ENCODE measurements around the gene SLCO3A1. TPM values are rescaled to one million over a fixed set of nuclear protein-coding genes. Genes with fewer than 3 reads are reported as not detected.

Gene SLCO3A1
- total RNA-seq, 1 donor from 2014 or later = 42.3 TPM

GRCh38 chr15:92097474-92098178 lies 244.1 kb downstream of the SLCO3A1 start:
- DNase-seq (ENCODE audit: low spot score) = peak; percentile 53

- no peak for DNase-seq (ENCODE audit: low spot score)
Measured at GRCh38 chr15:92098869-92099268, 245.4 kb downstream of the SLCO3A1 start.

GRCh38 chr15:92100301-92100700 lies 246.8 kb downstream of the SLCO3A1 start:
- DNase-seq (ENCODE audit: low spot score) = no peak

GRCh38 chr15:92100751-92101150 lies 247.2 kb downstream of the SLCO3A1 start:
- DNase-seq (ENCODE audit: low spot score) = no peak

- no peak for DNase-seq (ENCODE audit: low spot score)
Measured at GRCh38 chr15:92101708-92102394, 248.3 kb downstream of the SLCO3A1 start.

GRCh38 chr15:92102395-92102755 lies 248.9 kb downstream of the SLCO3A1 start:
- DNase-seq (ENCODE audit: low spot score) = no peak

GRCh38 chr15:92104072-92104471 lies 250.6 kb downstream of the SLCO3A1 start:
- no peak for DNase-seq (ENCODE audit: low spot score)

GRCh38 chr15:92105611-92106010 lies 252.1 kb downstream of the SLCO3A1 start:
- DNase-seq (ENCODE audit: low spot score) = no peak

- no peak for DNase-seq (ENCODE audit: low spot score)
Measured at GRCh38 chr15:92107510-92107909, 254.0 kb downstream of the SLCO3A1 start.

- no peak for DNase-seq (ENCODE audit: low spot score)
Measured at GRCh38 chr15:92109191-92109873, 255.8 kb downstream of the SLCO3A1 start.

GRCh38 chr15:92111291-92111690 lies 257.8 kb downstream of the SLCO3A1 start:
- DNase-seq (ENCODE audit: low spot score) = no peak

GRCh38 chr15:92111751-92112150 lies 258.2 kb downstream of the SLCO3A1 start:
- no peak for DNase-seq (ENCODE audit: low spot score)

- DNase-seq (ENCODE audit: low spot score) = no peak
Measured at GRCh38 chr15:92112180-92112579, 258.7 kb downstream of the SLCO3A1 start.

- DNase-seq (ENCODE audit: low spot score) = no peak
Measured at GRCh38 chr15:92112711-92113110, 259.2 kb downstream of the SLCO3A1 start.

GRCh38 chr15:92113832-92114231 lies 260.3 kb downstream of the SLCO3A1 start:
- no peak for DNase-seq (ENCODE audit: low spot score)

GRCh38 chr15:92115834-92116233 lies 262.3 kb downstream of the SLCO3A1 start:
- DNase-seq (ENCODE audit: low spot score) = no peak

GRCh38 chr15:92116330-92116729 lies 262.8 kb downstream of the SLCO3A1 start:
- DNase-seq (ENCODE audit: low spot score) = no peak

GRCh38 chr15:92117261-92117731 lies 263.8 kb downstream of the SLCO3A1 start:
- DNase-seq (ENCODE audit: low spot score) = no peak

- DNase-seq (ENCODE audit: low spot score) = no peak
Measured at GRCh38 chr15:92118162-92118935, 264.8 kb downstream of the SLCO3A1 start.

- DNase-seq (ENCODE audit: low spot score) = no peak
Measured at GRCh38 chr15:92118936-92119325, 265.4 kb downstream of the SLCO3A1 start.

- no peak for DNase-seq (ENCODE audit: low spot score)
Measured at GRCh38 chr15:92120094-92120795, 266.7 kb downstream of the SLCO3A1 start.

Data from ureter (tissue), 1 donor.